Endothelial cell of umbilical vein (primary cell): Measurements from ENCODE around the gene CXCR4.

Source experiments
- CTCF ChIP-seq, 2 donors: IDR thresholded peaks; 1 replicate in 1 of 2; 2 replicates in 1 of 2; pipeline ENCODE4 v1.5.1; 2011; ENCODE audit warnings: low read length in 2 of 2, mild to moderate bottlenecking in 2 of 2, moderate library complexity in 2 of 2, control low read depth in 1 of 2, inconsistent platforms in 1 of 2, low read depth in 1 of 2; ENCODE audit not compliant: insufficient read depth in 1 of 2; ENCODE audit errors: extremely low read depth in 1 of 2
- EZH2 ChIP-seq: IDR thresholded peaks from 2 replicates; pipeline ENCODE4 v1.6.1; 2012; ENCODE audit warnings: borderline replicate concordance, low read depth, mild to moderate bottlenecking, moderate library complexity, low read length, inconsistent platforms; ENCODE audit not compliant: severe bottlenecking
- GATA2 ChIP-seq: IDR thresholded peaks from 2 replicates; pipeline ENCODE4 v1.7.0; 2011; ENCODE audit warnings: low read depth, mild to moderate bottlenecking, moderate library complexity, mixed read lengths, low read length; ENCODE audit not compliant: insufficient read length, insufficient read depth
- MAX ChIP-seq: IDR thresholded peaks from 2 replicates; pipeline ENCODE4 v1.6.1; 2011; ENCODE audit not compliant: insufficient read depth, insufficient read length
- MYC ChIP-seq: IDR thresholded peaks from one replicate; pipeline ENCODE4 v1.6.1; 2011; ENCODE audit warnings: mild to moderate bottlenecking, low read depth, low read length
- POLR2A ChIP-seq: IDR thresholded peaks from 2 replicates; pipeline ENCODE4 v1.6.1; 2012; ENCODE audit warnings: low read depth, mild to moderate bottlenecking, control low read depth, low read length

DNA sequence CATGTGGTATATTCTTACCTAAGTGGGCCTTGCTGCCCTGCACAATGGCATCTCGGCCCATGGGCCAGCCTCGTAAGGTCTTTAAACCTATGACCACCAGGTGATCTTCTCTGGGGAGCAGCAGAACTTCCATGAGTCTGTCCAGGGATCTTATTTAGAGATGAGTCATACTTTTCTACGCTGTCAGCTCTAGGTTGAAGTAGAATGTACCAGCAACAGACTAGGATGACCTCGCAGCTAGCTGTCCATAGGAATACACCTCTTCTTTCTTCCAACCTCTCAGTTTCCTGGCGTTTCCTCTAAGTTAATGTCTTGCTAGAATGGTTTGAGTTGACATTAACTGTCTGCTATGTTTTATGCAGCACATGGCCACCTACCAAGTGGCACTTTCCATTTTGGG, 15.6 kb upstream of the CXCR4 start:
- no peak for TF ChIP-seq GATA2
- no peak for TF ChIP-seq EZH2
- TF ChIP-seq CTCF (IDR thresholded peaks at IDR 0.05; ENCODE audit: extremely low read depth in 1 of 2, insufficient read depth in 1 of 2, low read depth in 1 of 2, low read length in 2 of 2) = no peak
- no peak for TF ChIP-seq MYC
- TF ChIP-seq POLR2A = no peak
- TF ChIP-seq MAX = no peak
